HG03521 (cell line): ENCODE measurements around the gene SEMA6B.

Experiments
- ATAC-seq: cut with Tn5 transposase; IDR thresholded peaks from one replicate; pipeline ENCODE4 v1.9.1; 2021; ENCODE audit warnings: mild to moderate bottlenecking, moderate library complexity; ENCODE audit not compliant: unreplicated experiment

SEMA6B gene

GRCh38 chr19:4510435-4511255 lies 48.8 kb downstream of the SEMA6B start:
- ATAC-seq: no peak

- ATAC-seq: no peak
These were observed 50.8 kb downstream of the SEMA6B start for GRCh38 chr19:4508698-4509097.

GRCh38 chr19:4507804-4508203 lies 51.7 kb downstream of the SEMA6B start:
- no peak for ATAC-seq

DNA sequence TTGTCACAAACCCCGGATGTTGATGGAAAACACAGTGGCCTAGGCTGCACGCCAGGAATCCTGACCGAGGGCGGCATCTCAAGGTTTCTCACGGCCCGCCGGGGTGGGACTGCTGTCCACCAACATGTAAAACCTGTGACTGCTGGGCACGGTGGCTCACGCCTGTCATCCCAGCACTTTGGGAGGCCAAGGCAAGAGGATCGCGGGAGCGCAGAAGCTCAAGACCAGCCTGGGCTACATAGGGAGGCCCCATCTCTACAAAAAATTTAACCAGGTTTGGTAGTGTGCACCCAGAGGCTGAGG lies 52.4 kb downstream of the SEMA6B start:
- ATAC-seq: no peak

DNA sequence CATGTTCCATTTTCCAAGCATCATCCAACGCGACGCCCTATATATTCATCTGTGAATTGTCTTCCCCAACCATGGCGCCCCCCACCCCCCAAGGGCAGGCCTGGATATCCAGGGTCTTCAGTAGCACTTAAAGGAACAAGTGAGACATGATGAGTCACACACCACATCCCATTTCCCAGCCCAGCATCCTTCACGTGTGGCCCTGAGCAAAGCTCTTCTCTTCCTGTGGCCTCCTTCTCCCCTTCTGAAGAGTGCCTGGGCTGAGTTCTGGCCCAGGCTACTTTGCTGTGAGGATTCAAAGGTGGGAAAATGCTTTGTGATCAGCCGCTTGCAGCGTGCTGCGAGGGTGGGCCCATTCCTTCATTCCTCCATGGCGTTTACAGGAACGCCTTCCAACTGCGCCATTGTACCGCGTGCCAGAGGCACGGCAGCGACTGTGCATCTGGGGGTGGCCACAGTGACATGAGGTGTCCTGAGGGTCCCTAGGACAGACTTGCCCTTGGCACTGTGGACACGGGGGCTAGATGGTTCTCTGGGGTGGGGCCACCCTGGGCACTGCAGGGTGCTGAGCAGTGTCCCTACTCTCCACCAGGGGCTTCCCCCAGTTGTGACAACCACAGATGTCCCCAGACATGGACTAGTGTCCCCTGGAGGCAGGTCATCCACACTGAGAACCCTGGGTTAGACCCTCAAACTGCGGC lies 52.9 kb downstream of the SEMA6B start:
- no peak for ATAC-seq

- no peak for ATAC-seq
These were observed 53.7 kb downstream of the SEMA6B start for GRCh38 chr19:4505570-4506448.

DNA sequence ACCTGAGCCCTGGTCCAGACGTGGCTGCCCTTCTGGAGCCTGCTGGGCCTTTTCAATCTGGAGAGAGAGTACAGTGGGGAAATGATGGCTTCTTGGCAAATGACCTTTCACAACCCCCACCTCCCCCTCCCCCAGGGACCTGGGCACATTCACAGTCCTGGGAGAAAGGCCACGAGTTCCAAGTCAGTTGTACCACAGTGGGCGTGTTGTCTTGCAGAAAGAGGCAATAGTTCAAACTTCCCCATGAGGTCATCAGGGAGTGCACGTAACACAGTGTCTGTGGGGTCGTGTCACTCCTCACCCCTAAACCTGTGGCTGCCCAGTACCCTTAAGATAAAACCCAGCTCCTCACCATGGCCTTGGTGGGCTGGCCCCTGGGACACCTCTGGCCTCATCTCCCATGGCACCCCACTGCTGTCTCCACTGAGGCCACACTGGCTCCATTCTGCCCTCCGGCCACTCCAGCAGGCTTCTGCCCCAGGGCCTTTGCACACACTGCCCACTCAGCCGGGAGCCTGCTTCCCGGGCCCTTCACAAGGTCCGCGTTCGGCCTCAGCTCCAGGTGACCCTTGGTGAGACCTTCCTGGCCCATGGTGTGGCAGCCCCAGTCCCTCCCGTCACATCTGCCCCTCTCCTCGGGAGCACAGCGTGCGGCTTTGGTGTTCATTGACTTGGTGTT lies 54.5 kb downstream of the SEMA6B start:
- no peak for ATAC-seq

DNA sequence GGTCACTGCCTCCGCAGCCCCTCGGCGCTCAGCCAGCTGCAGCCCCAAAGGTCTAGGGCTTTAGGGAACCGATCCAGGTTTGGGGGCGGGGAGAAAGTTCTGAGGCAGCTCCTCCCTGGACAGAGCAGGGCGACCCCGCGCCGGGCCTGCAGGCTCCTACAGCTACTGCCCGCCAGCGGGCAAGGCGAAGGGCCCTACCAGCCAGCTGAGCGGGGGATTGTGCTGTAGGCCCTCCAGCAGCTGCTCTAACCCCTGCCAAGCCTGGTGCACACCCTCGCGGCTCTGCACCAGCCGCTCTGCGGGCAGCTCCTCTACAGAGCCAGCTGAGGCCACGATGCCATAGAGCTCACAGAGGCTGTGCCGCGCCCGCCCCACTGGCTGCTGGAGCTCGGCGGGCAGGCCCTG lies 55.2 kb downstream of the SEMA6B start:
- ATAC-seq: no peak

GRCh38 chr19:4503825-4504170 lies 55.7 kb downstream of the SEMA6B start:
- ATAC-seq: no peak

DNA sequence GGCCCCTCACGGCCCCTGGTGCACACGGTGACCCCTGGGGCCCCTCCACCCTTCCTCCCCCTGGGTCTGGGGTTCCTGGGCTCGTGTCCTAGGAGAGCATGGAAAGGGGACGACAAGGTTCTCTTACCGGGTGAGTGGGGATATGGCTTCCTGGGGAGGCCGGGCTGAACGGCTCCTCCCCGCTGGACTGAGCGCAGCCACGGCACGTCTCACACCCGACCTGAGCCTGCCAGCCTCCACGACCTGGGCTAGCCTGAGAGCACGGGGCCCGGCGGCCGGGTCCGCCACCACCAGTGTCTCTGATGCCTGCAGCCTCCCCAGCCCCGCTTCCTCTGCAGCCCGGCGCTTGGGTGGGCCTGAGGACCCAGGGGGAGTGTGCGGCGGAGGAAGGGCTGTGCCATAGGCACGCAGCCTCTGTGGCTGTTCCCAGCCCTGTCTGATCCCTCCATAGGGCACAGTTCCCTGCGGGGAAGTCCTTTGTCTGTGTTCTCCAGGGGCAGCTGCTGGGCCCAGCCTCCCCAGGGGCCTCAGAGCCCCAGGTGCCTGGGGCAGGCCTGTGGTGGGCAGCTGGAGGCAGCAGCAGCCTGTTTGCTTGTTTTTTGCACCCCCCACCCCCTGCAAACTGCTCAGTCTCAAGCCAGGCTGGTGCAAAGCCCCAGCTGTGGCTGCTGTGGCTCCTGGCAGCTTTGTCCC lies 56.2 kb downstream of the SEMA6B start:
- ATAC-seq: no peak

DNA sequence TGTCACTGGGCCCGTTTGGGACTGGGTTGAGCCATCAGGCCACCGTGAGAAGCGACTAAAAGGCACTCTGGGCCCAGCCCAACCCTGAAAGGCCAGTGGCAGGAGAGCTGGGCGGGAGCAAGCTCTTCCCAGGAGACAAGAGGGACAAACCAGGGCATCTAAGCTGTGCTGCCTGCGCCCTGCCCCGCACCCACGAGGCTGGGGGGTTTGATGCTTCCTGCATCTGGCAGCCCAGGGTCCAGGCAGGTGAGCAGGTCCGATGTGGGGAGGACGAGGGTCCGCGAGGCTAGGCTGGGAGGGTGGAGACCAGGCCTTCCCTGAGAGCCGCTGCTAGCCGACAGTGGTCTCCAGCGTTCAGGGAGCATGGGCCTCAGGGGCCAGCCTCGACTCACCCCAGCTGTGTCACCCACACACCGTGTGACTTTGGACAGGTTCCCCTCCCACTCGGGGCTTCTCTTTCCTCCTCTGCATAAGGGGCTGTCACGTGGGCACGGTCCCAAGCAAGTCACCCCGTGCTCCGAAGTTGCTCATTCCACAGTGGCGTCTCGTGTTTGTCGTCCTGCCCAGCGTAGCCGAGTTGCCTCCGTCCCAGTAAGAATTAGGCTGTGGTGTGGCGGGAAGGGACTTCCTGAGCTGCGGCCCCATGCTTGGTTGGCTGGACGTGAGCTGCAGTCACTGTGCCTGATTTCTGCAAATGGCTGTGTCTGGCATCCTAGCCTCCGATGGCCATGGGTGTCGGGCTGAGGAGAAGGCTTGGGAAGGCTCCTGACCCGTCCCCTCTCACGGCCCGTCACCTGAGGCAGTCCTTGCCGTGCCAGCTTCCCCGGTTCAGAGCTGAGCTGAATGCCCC lies 57.0 kb downstream of the SEMA6B start:
- ATAC-seq: no peak

GRCh38 chr19:4501691-4502090 lies 57.8 kb downstream of the SEMA6B start:
- no peak for ATAC-seq

- ATAC-seq: no peak
These were observed 58.5 kb downstream of the SEMA6B start for GRCh38 chr19:4500841-4501591.

DNA sequence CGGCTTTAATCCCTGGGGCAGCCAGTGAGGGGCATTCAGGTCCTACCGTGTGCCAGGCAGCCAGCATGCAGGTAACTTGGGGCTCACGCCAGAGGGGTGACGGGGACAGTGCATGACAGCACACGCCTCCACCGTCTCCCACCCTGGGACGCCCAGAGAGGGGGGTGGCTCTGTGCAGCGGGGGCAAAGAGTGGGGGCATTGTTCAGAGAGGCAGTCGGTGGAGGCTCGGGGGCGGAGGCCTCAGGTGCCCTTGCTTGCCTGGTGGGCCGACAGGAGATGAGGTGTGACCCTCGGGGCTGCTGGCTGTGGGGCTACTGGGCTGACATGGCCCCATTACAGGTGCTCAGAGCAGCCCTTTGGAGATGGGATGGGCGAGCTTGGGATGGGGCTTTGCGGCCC lies 59.6 kb downstream of the SEMA6B start:
- ATAC-seq: no peak

DNA sequence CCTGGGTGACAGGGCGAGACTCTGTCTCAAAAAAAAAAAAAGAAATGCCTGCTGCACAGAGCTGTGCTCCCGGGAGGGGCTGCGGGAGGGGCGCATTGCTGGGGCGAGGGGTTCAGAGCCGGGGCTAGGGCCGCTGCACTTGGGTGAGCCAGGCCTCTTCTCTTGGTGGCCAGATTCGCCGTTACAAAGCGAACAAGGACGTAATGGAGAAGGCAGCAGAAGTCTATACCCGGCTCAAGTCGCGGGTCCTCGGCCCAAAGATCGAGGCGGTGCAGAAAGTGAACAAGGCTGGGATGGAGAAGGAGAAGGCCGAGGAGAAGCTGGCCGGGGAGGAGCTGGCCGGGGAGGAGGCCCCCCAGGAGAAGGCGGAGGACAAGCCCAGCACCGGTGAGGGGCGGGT lies 60.2 kb downstream of the SEMA6B start:
- no peak for ATAC-seq

- no peak for ATAC-seq
These were observed 60.8 kb downstream of the SEMA6B start for GRCh38 chr19:4498694-4499093.

DNA sequence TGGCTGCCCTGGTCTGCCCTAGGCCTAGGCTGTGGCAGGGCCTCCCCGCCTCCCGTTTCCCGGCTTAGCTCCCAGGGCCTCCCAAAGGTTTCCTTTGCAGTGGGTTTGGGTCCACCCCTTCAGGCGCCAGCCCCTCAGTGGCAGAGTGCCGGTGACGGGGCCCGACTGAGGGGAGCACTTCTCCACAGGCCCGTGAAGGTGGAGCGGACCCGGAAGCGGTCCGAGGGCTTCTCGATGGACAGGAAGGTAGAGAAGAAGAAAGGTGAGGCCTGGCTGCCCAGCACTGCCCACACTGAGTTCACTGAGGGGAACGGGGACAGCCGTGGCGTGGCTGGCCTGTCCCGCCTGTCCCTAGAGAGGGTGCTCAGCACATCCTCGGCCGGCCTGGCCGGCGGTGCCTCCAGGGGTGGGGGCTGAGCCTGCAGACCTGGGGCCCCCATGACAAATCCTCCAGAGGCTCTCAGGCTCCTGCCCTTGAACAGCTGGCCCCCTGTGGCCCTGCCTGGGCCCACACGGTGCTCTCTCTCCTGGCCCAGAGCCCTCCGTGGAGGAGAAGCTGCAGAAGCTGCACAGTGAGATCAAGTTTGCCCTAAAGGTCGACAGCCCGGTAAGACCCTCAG lies 61.6 kb downstream of the SEMA6B start:
- no peak for ATAC-seq

- ATAC-seq: no peak
These were observed 63.2 kb downstream of the SEMA6B start for GRCh38 chr19:4496304-4496703.

- no peak for ATAC-seq
These were observed 64.0 kb downstream of the SEMA6B start for GRCh38 chr19:4495471-4495870.
